HG03520 (cell line): ENCODE measurements around the gene MON1B.
"Not testable (repeated sequence)": the region's sequence is repeated elsewhere in the genome, so short reads cannot be mapped to it uniquely, and the experiment has no call there.

Experiments used
- ATAC-seq: cut with Tn5 transposase; IDR thresholded peaks from one replicate; pipeline ENCODE4 v1.9.1; 2021; ENCODE audit warnings: mild to moderate bottlenecking, moderate library complexity; ENCODE audit not compliant: unreplicated experiment

MON1B gene

DNA sequence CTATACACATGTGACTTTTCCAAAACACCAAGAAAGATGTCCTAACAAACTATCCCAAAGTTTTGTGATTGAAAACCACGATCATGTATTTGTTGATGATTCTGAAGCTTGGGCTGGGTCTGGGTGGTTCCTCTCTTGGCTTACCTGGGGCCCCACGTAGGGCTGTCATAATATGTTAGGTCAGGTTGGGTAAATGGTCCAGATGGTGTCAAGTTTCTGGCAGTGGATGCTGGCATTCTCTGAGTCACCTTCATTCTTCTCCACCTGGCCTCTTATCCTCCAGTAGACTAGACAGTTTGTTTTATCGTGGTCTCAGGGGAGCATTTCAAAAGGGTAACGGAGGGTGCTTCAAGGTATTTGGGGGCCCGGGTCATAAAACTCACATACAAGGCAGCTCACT, 47.6 kb downstream of the MON1B start:
- ATAC-seq = no peak

GRCh38 chr16:77242471-77242870, 51.5 kb downstream of the MON1B start:
- not testable (repeated sequence) for ATAC-seq

DNA sequence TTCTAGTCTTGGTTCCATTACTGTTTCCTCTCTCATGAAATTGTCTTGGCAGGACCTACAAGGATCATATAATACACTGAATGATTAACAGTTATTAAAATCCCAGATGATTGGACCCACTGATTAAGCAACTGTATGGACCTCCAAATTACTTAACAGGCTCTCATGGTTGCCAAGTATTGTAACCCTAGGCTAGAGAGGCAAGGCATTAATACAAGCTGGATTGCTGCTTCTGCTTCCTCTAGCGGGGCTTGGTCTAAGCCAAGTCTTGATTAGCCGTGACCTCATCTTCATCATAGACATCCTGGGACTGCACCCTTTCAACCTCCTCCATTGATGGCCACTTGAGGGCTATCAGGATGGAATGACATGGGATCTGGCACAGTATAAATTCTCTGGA, 55.2 kb downstream of the MON1B start:
- no peak for ATAC-seq

DNA sequence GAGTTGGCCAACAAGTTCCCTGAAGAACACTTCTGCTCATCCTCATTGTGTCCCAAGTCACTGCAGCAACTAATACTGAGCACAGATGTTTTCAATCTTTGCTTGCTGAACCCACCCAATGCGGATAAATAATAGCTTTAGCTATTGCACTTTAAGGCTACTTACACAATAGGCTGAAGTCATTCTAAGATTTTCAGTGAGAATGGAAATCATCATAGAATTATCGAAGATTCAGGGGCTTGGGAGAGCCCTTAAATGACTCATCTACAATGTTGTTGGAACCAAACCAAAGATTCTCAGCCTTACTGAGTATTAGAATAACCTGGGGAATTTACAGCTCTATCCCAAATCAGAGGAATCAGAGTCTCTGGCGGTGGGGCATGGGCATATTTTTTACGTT, 59.4 kb downstream of the MON1B start:
- no peak for ATAC-seq
